WERI-Rb-1 (cell line): Measurements from ENCODE around the gene PPP1R27.

ENCODE experiments used
- DNase-seq: peaks from one replicate; pipeline ENCODE4 v3.0.0-alpha.2; 2020
- H3K27ac ChIP-seq: fragments of 250-450 bp; sonication (Bioruptor Pico); 2 replicates; pipeline ENCODE4 v1.5.1; 2020; ENCODE audit warnings: mild to moderate bottlenecking, moderate library complexity
- H3K27me3 ChIP-seq: fragments of 250-450 bp; sonication (Bioruptor Pico); 2 replicates; pipeline ENCODE4 v1.5.1; 2021; ENCODE audit warnings: mild to moderate bottlenecking, low read depth, moderate library complexity; ENCODE audit not compliant: insufficient read depth, severe bottlenecking
- H3K36me3 ChIP-seq: fragments of 250-450 bp; sonication (Bioruptor Pico); 2 replicates; pipeline ENCODE4 v1.5.1; 2020; ENCODE audit warnings: mild to moderate bottlenecking, moderate library complexity
- H3K4me3 ChIP-seq: 2 replicates; pipeline ENCODE4 v1.5.1; 2011; ENCODE audit warnings: low read depth, mild to moderate bottlenecking, control low read depth, low read length
- H3K9me3 ChIP-seq: fragments of 250-450 bp; sonication (Bioruptor Pico); 2 replicates; pipeline ENCODE4 v1.5.1; 2021; ENCODE audit warnings: mild to moderate bottlenecking, moderate library complexity; ENCODE audit not compliant: severe bottlenecking
- CTCF ChIP-seq: IDR thresholded peaks from 2 replicates; pipeline ENCODE4 v1.5.1; 2011; ENCODE audit warnings: low read depth, mild to moderate bottlenecking, control low read depth, inconsistent platforms, low read length

PPP1R27 gene

DNA sequence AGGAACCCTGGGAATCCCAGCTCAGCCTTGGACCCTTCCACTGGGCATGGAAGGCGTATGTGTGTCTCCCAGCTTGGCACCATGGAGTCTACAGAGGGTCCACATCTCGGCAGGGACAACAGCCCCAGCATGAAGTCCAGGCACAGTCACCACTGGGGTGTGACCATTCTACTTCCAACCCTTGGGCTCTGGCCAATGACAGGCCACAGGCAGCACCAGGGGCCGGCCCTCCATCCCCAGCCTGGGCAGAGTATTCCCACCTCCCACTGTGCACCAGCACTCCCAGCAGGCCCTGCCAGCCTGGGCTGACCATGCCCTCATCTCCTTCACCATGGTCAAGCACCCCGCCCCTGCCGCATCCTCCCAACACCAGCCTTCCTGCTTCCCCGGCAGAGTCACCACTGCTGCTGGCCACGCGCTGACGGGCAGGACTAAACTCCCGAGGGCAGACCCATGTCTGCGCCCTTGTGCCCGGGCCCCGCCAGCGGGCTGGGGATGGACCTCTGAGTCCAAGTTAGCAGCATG is 9.5 kb upstream of the PPP1R27 start:
- peaks cover 72% of the 10 kb centered on the region for H3K36me3 ChIP-seq

DNA sequence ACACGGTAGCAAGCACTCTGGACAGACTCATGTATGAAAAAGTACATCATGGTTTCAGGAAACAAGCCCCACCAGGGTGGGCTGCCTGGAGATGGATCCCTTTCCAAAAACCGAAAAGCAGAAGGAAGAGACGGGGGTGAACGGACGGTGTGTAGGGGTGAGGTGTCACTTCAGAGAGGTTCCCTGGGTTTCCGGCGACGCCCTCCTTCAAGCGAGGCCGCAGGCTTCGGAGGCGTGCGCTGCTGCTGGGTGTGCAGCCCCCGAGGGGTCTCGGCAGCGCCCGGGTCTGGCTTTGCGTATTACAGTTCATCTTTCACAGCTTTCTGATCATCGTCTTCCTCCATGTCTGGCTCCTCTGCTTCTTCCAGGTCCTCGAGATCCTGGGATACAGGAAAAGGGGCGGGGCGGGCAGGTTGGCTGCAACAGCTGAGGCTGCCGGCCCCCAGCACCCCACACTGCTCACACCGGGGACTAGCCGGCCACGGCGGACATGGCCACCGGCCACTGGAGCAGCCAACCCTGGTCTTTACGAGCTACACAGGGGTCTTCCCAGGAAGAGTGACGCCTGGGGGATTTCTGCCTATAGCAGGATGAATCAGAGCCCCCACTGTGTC is 9.0 kb upstream of the PPP1R27 start:
- no peaks in the 10 kb centered on the region for H3K27me3 ChIP-seq
- no peak for DNase-seq
- peak overlapping the region; percentile 71 for H3K27ac ChIP-seq
- no peaks in the 10 kb centered on the region for H3K9me3 ChIP-seq
- no peak for TF ChIP-seq CTCF
- H3K4me3 ChIP-seq, result no peak overlapping the region
- peaks cover 67% of the 10 kb centered on the region for H3K36me3 ChIP-seq

More for the DNA sequence above, 9.5 kb upstream of the PPP1R27 start:
- Histone ChIP-seq H3K27ac (no peak overlapping the region), H3K4me3 (no peak overlapping the region), H3K9me3 (no peaks in the 10 kb centered on the region), H3K27me3 (no peaks in the 10 kb centered on the region)
- DNase-seq, result no peak
- TF ChIP-seq CTCF, result no peak

DNA sequence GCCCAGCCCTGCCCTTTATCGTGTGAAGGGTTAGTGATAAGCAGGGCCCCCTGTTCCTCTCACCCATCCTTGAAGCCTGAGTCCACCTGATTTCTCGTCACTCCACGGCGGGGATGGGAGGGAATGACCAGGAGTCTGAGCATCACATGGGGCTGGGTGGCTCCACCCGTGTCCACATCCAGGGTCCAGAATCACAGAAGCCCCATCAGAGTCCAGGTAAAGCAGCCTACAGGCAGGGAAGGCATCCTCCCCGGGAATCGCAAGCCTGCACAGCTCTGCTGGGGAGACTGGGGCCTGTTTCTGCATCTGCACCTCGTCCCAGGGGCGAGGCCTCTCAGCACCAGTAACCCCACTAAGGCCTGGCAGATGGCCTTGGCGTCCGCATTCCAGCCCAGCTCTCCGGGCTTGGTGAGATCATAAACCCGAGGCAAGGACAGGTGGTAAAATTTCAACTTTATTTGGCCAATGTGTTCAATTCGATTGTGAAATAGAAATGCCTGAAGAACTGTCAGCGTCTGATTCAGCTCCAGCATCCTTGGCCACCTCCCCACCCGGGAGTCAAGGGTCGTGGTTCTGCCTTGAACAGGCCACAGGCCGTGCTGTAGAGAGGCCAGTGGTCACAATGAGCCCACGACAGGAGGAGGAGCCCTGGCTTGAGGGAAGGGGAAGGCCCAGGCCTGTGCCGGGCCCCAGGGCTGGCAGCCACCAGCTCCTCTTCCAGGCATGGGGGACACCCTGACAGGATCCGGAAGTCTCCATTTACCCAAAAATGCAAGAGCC is 8.1 kb upstream of the PPP1R27 start:
- TF ChIP-seq CTCF, result no peak
- H3K36me3 ChIP-seq, result peaks cover 58% of the 10 kb centered on the region

GRCh38 chr17:81842378-81842724 is 7.5 kb upstream of the PPP1R27 start:
- no peak for TF ChIP-seq CTCF
- Histone ChIP-seq H3K27ac (peak overlapping the region; percentile 71), H3K4me3 (no peak overlapping the region), H3K27me3 (no peaks in the 10 kb centered on the region), H3K9me3 (no peaks in the 10 kb centered on the region), H3K36me3 (peaks cover 52% of the 10 kb centered on the region)
- DNase-seq, result no peak

More for the DNA sequence above, 8.1 kb upstream of the PPP1R27 start:
- Histone ChIP-seq H3K4me3 (no peak overlapping the region), H3K9me3 (no peaks in the 10 kb centered on the region), H3K27ac (peak overlapping the region; percentile 71), H3K27me3 (no peaks in the 10 kb centered on the region)
- DNase-seq, result no peak

DNA sequence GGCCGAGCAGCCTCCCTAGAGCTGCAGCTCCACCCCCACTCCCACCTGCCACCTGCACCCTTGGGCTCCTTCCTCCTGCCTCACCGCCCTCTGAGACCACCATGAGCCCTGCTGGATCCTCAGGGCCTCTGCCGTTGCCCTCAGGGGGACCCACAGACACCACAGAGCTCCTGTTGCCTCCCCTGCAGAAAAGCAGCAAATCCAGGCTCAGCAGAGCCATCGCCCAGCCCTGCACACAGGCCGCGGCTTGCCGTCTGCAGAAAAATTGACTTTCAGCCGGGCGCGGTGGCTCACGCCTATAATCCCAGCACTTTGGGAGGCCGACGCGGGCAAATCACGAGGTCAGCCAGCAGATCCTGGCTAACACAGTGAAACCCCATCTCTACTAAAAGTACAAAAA is 7.0 kb upstream of the PPP1R27 start:
- TF ChIP-seq CTCF, result no peak
- Histone ChIP-seq H3K4me3 (no peak overlapping the region), H3K9me3 (no peaks in the 10 kb centered on the region), H3K27me3 (no peaks in the 10 kb centered on the region), H3K27ac (peak overlapping the region; percentile 71), H3K36me3 (peaks cover 47% of the 10 kb centered on the region)
- DNase-seq, result peak; percentile 60
